ENCODE data around the gene IER2.
"Not testable (repeated sequence)": the region's sequence is repeated elsewhere in the genome, so short reads cannot be mapped to it uniquely, and the experiment has no call there.

The IER2 gene

GRCh38 chr19:13171146-13171545 lies 20.9 kb downstream of the IER2 start:
- no peaks in the 10 kb centered on the region for H3K27me3 ChIP-seq (ENCODE audit: control insufficient read depth in 1 of 2, insufficient read depth in 2 of 2, low read length in 2 of 2)

GRCh38 chr19:13172346-13173138 lies 22.3 kb downstream of the IER2 start:
- Histone ChIP-seq H3K9ac (ENCODE audit: low read length in 2 of 2) (peak overlapping the region in 1 of 2 donors; percentile 29), H3K4me3 (ENCODE audit: low read length in 2 of 2) (no peak overlapping the region), H3K27me3 (ENCODE audit: control insufficient read depth in 1 of 2, insufficient read depth in 2 of 2, low read length in 2 of 2) (no peaks in the 10 kb centered on the region), H3K4me1 (ENCODE audit: control insufficient read depth, insufficient read depth, low read length) (peaks cover 11% of the 10 kb centered on the region), H3K9me3 (ENCODE audit: control insufficient read depth in 2 of 2, low read length in 2 of 2) (no peaks in the 10 kb centered on the region), H3K36me3 (ENCODE audit: control insufficient read depth in 2 of 2, insufficient read depth in 2 of 2, low read length in 2 of 2) (no peaks in the 10 kb centered on the region), H3K27ac (ENCODE audit: low read length) (no peak overlapping the region)

More at GRCh38 chr19:13171146-13171545, 20.9 kb downstream of the IER2 start:
- H3K9ac ChIP-seq (ENCODE audit: low read length in 2 of 2) = no peak overlapping the region
- no peak overlapping the region for H3K27ac ChIP-seq (ENCODE audit: low read length)
- H3K4me3 ChIP-seq (ENCODE audit: low read length in 2 of 2) = no peak overlapping the region
- H3K4me1 ChIP-seq (ENCODE audit: control insufficient read depth, insufficient read depth, low read length) = peaks cover 16% of the 10 kb centered on the region
- no peaks in the 10 kb centered on the region for H3K9me3 ChIP-seq (ENCODE audit: control insufficient read depth in 2 of 2, low read length in 2 of 2)
- H3K36me3 ChIP-seq (ENCODE audit: control insufficient read depth in 2 of 2, insufficient read depth in 2 of 2, low read length in 2 of 2) = no peaks in the 10 kb centered on the region

GRCh38 chr19:13173139-13173737 lies 23.0 kb downstream of the IER2 start:
- no peaks in the 10 kb centered on the region for H3K9me3 ChIP-seq (ENCODE audit: control insufficient read depth in 2 of 2, low read length in 2 of 2)
- H3K9ac ChIP-seq (ENCODE audit: low read length in 2 of 2) = no peak overlapping the region
- H3K27me3 ChIP-seq (ENCODE audit: control insufficient read depth in 1 of 2, insufficient read depth in 2 of 2, low read length in 2 of 2) = no peaks in the 10 kb centered on the region
- H3K4me1 ChIP-seq (ENCODE audit: control insufficient read depth, insufficient read depth, low read length) = peaks cover 6% of the 10 kb centered on the region
- H3K4me3 ChIP-seq (ENCODE audit: low read length in 2 of 2) = no peak overlapping the region
- H3K36me3 ChIP-seq (ENCODE audit: control insufficient read depth in 2 of 2, insufficient read depth in 2 of 2, low read length in 2 of 2) = no peaks in the 10 kb centered on the region
- H3K27ac ChIP-seq (ENCODE audit: low read length) = no peak overlapping the region

GRCh38 chr19:13176345-13176744 lies 26.1 kb downstream of the IER2 start:
- H3K27ac ChIP-seq (ENCODE audit: low read length) = no peak overlapping the region
- H3K4me3 ChIP-seq (ENCODE audit: low read length in 2 of 2) = no peak overlapping the region
- H3K36me3 ChIP-seq (ENCODE audit: control insufficient read depth in 2 of 2, insufficient read depth in 2 of 2, low read length in 2 of 2) = no peaks in the 10 kb centered on the region
- H3K4me1 ChIP-seq (ENCODE audit: control insufficient read depth, insufficient read depth, low read length) = peaks cover 6% of the 10 kb centered on the region
- no peaks in the 10 kb centered on the region for H3K9me3 ChIP-seq (ENCODE audit: control insufficient read depth in 2 of 2, low read length in 2 of 2)
- H3K27me3 ChIP-seq (ENCODE audit: control insufficient read depth in 1 of 2, insufficient read depth in 2 of 2, low read length in 2 of 2) = no peaks in the 10 kb centered on the region
- H3K9ac ChIP-seq (ENCODE audit: low read length in 2 of 2) = no peak overlapping the region

- H3K9ac ChIP-seq (ENCODE audit: low read length in 2 of 2); H3K4me1 ChIP-seq (ENCODE audit: control insufficient read depth, insufficient read depth, low read length); H3K27me3 ChIP-seq (ENCODE audit: control insufficient read depth in 1 of 2, insufficient read depth in 2 of 2, low read length in 2 of 2); H3K36me3 ChIP-seq (ENCODE audit: control insufficient read depth in 2 of 2, insufficient read depth in 2 of 2, low read length in 2 of 2); H3K4me3 ChIP-seq (ENCODE audit: low read length in 2 of 2); H3K27ac ChIP-seq (ENCODE audit: low read length); H3K9me3 ChIP-seq (ENCODE audit: control insufficient read depth in 2 of 2, low read length in 2 of 2): not testable (repeated sequence)
These were observed 27.4 kb downstream of the IER2 start for GRCh38 chr19:13177584-13177983.

- H3K27me3 ChIP-seq (ENCODE audit: control insufficient read depth in 1 of 2, insufficient read depth in 2 of 2, low read length in 2 of 2); H3K9ac ChIP-seq (ENCODE audit: low read length in 2 of 2); H3K27ac ChIP-seq (ENCODE audit: low read length); H3K9me3 ChIP-seq (ENCODE audit: control insufficient read depth in 2 of 2, low read length in 2 of 2); H3K36me3 ChIP-seq (ENCODE audit: control insufficient read depth in 2 of 2, insufficient read depth in 2 of 2, low read length in 2 of 2); H3K4me3 ChIP-seq (ENCODE audit: low read length in 2 of 2); H3K4me1 ChIP-seq (ENCODE audit: control insufficient read depth, insufficient read depth, low read length): not testable (repeated sequence)
These were observed 28.1 kb downstream of the IER2 start for GRCh38 chr19:13178291-13178690.

GRCh38 chr19:13181747-13182388 lies 31.7 kb downstream of the IER2 start:
- Histone ChIP-seq H3K27ac (ENCODE audit: low read length) (no peak overlapping the region), H3K9me3 (ENCODE audit: control insufficient read depth in 2 of 2, low read length in 2 of 2) (no peaks in the 10 kb centered on the region), H3K4me3 (ENCODE audit: low read length in 2 of 2) (no peak overlapping the region), H3K36me3 (ENCODE audit: control insufficient read depth in 2 of 2, insufficient read depth in 2 of 2, low read length in 2 of 2) (no peaks in the 10 kb centered on the region), H3K9ac (ENCODE audit: low read length in 2 of 2) (peak overlapping the region in 1 of 2 donors; percentile 64), H3K4me1 (ENCODE audit: control insufficient read depth, insufficient read depth, low read length) (peaks cover 9% of the 10 kb centered on the region), H3K27me3 (ENCODE audit: control insufficient read depth in 1 of 2, insufficient read depth in 2 of 2, low read length in 2 of 2) (no peaks in the 10 kb centered on the region)

GRCh38 chr19:13184926-13185325 lies 34.7 kb downstream of the IER2 start:
- not testable (repeated sequence) for H3K9ac ChIP-seq (ENCODE audit: low read length in 2 of 2); H3K4me1 ChIP-seq (ENCODE audit: control insufficient read depth, insufficient read depth, low read length); H3K4me3 ChIP-seq (ENCODE audit: low read length in 2 of 2); H3K9me3 ChIP-seq (ENCODE audit: control insufficient read depth in 2 of 2, low read length in 2 of 2); H3K27me3 ChIP-seq (ENCODE audit: control insufficient read depth in 1 of 2, insufficient read depth in 2 of 2, low read length in 2 of 2); H3K36me3 ChIP-seq (ENCODE audit: control insufficient read depth in 2 of 2, insufficient read depth in 2 of 2, low read length in 2 of 2); H3K27ac ChIP-seq (ENCODE audit: low read length)

GRCh38 chr19:13185763-13186657 lies 35.8 kb downstream of the IER2 start:
- not testable (repeated sequence) for H3K4me1 ChIP-seq (ENCODE audit: control insufficient read depth, insufficient read depth, low read length); H3K9me3 ChIP-seq (ENCODE audit: control insufficient read depth in 2 of 2, low read length in 2 of 2); H3K9ac ChIP-seq (ENCODE audit: low read length in 2 of 2); H3K36me3 ChIP-seq (ENCODE audit: control insufficient read depth in 2 of 2, insufficient read depth in 2 of 2, low read length in 2 of 2); H3K27me3 ChIP-seq (ENCODE audit: control insufficient read depth in 1 of 2, insufficient read depth in 2 of 2, low read length in 2 of 2); H3K27ac ChIP-seq (ENCODE audit: low read length); H3K4me3 ChIP-seq (ENCODE audit: low read length in 2 of 2)

GRCh38 chr19:13186688-13187087 lies 36.5 kb downstream of the IER2 start:
- not testable (repeated sequence) for H3K36me3 ChIP-seq (ENCODE audit: control insufficient read depth in 2 of 2, insufficient read depth in 2 of 2, low read length in 2 of 2); H3K27me3 ChIP-seq (ENCODE audit: control insufficient read depth in 1 of 2, insufficient read depth in 2 of 2, low read length in 2 of 2); H3K9ac ChIP-seq (ENCODE audit: low read length in 2 of 2); H3K27ac ChIP-seq (ENCODE audit: low read length); H3K4me3 ChIP-seq (ENCODE audit: low read length in 2 of 2); H3K4me1 ChIP-seq (ENCODE audit: control insufficient read depth, insufficient read depth, low read length); H3K9me3 ChIP-seq (ENCODE audit: control insufficient read depth in 2 of 2, low read length in 2 of 2)
